CD4-positive, alpha-beta T cell treated with Interferon alpha-2 for 1 hour (primary cell): ENCODE measurements around the gene DIP2C.
A peak's percentile ranks its signal among the peaks of the same experiment; 100 is the strongest.
"Not testable (repeated sequence)": the region's sequence is repeated elsewhere in the genome, so short reads cannot be mapped to it uniquely, and the experiment has no call there.

Experiments used
- DNase-seq, 2 donors: peaks; one replicate each; pipeline ENCODE4 v3.0.0-alpha.2; 2020 to 2022

Gene DIP2C

GRCh38 chr10:490891-491571 lies 198.4 kb downstream of the DIP2C start:
- no peak for DNase-seq

- no peak for DNase-seq
Measured at GRCh38 chr10:490256-490655, 199.2 kb downstream of the DIP2C start.

GRCh38 chr10:489330-489729 lies 200.1 kb downstream of the DIP2C start:
- DNase-seq: no peak

GRCh38 chr10:488933-489215 lies 200.6 kb downstream of the DIP2C start:
- DNase-seq: no peak

- no peak for DNase-seq
Measured at GRCh38 chr10:488081-488932, 201.2 kb downstream of the DIP2C start.

GRCh38 chr10:486666-487322 lies 202.7 kb downstream of the DIP2C start:
- no peak for DNase-seq

- no peak for DNase-seq
Measured at GRCh38 chr10:486206-486605, 203.3 kb downstream of the DIP2C start.

GRCh38 chr10:485776-486175 lies 203.7 kb downstream of the DIP2C start:
- DNase-seq: no peak

- DNase-seq: peak; percentile 11 to 39
Measured at GRCh38 chr10:484925-485661, 204.4 kb downstream of the DIP2C start.

GRCh38 chr10:484441-484924 lies 205.0 kb downstream of the DIP2C start:
- DNase-seq: peak in 1 of 2 donors; percentile 41

- DNase-seq: no peak
Measured at GRCh38 chr10:483261-483660, 206.2 kb downstream of the DIP2C start.

- DNase-seq: no peak
Measured at GRCh38 chr10:482848-483247, 206.6 kb downstream of the DIP2C start.

- no peak for DNase-seq
Measured at GRCh38 chr10:482051-482501, 207.4 kb downstream of the DIP2C start.

- no peak for DNase-seq
Measured at GRCh38 chr10:481628-482027, 207.8 kb downstream of the DIP2C start.

- DNase-seq: no peak
Measured at GRCh38 chr10:480928-481552, 208.4 kb downstream of the DIP2C start.

- DNase-seq: no peak
Measured at GRCh38 chr10:480498-480927, 209.0 kb downstream of the DIP2C start.

- not testable (repeated sequence) for DNase-seq
Measured at GRCh38 chr10:479706-480497, 209.6 kb downstream of the DIP2C start.

GRCh38 chr10:478471-479245 lies 210.8 kb downstream of the DIP2C start:
- DNase-seq: no peak

- no peak for DNase-seq
Measured at GRCh38 chr10:477620-478019, 211.8 kb downstream of the DIP2C start.

- no peak for DNase-seq
Measured at GRCh38 chr10:476455-476780, 213.1 kb downstream of the DIP2C start.
